Hematopoietic multipotent progenitor cell treated with erythropoietin and hydrocortisone succinate and interleukin-3 and kit ligand, for 15 days (in vitro differentiated cells): ENCODE measurements around the gene FAM241B.

Experiments
- DNase-seq: peaks from one replicate; pipeline ENCODE4 v3.0.0-alpha.2; 2015; ENCODE audit warnings: low spot score

FAM241B gene

DNA sequence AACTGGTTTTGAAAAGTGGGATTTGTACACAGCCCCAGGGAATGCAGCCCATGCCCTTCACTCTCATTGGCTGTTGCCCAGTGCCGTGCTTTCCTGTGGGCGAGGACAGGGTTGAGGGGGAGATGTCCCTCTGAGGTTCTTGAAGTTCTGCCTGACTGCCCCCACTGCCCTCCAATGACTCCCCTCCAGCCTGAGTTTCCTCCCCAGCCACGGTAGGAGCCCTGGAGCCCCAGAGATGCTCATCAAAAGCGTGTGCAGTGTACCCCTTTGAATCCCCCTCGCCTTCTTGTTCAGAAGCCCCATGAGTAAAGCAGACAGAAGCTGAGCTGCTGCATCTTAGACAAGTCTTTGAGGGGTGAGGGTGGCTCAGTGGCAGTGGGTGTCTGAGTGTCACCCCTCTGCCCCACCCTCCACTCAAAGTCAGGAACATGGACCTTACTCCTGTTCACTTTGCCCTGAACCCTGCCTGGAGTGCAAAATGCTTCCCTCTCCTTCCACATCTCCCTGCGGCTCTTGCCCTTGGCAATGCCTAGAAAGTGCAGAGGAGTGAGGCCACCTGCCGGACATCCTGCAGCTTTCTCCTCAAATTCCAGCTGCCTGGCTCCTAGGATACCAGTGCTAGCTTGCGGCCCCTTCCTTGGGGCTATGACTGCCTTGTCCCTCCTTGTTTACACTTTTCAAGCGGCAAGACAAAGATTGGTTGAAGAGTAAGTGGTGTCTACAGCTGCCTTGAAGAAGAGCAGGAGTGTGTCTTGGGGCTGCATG lies 19.9 kb downstream of the FAM241B start:
- DNase-seq, result no peak

- DNase-seq, result no peak
Observed at GRCh38 chr10:69650589-69651261, 20.7 kb downstream of the FAM241B start.

DNA sequence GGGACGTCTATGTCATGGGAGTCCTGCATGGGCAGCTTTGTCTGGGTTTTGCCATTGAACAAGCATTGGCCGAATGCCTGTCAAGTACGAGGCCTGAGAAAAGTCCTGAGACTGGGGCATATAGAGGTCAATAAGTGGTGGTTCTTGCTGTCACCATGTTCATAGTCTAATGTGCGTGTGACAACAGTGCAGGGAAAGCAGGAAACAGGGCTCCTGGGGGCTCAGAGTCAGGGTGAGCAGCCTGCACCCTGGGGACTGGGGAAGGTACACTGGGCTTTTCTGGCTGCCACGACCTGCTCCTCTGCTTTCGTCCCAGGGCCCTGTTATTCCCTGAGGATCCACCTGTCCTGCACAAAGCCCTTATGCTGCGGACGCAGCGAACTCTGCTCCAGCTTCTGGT lies 21.3 kb downstream of the FAM241B start:
- DNase-seq, result no peak

DNA sequence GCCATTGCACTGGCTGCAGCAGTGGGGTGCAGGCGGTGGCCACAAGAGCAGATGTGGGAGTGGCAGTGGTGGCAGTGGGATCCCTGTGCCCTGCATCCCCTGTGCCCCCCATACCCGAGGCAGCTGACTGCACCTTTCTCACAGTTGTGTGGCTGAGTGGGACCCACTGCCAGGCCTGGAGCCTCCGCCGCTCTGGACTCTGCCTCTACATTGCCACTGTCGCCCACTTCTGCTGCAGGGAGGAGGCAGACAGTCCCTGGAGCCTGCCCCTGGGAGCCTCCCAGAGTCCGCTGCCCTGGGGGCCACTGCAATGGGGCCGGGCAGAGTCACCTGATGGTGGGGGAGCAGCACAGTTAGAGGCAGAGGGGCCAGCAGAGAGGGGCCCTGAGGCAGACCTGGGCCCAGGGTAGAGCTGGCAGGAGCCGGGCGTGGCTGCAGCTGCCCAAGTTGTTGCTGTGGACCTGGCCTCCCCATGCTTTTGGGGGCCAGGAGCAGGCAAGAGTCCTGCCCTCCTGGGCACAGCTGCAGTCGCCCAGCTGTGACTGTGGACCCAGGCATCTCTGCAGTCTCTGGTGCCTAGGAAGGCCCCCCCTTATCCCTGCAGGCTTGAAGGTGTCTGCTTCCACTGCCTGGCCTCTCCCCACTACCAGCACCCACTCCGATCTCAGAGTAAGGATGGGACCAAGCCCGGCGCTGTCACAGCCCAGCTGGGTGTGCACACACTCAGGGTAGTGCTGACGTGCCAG lies 22.2 kb downstream of the FAM241B start:
- DNase-seq, result no peak

GRCh38 chr10:69652857-69653199 lies 22.8 kb downstream of the FAM241B start:
- DNase-seq, result no peak

GRCh38 chr10:69653561-69653960 lies 23.5 kb downstream of the FAM241B start:
- DNase-seq, result no peak

DNA sequence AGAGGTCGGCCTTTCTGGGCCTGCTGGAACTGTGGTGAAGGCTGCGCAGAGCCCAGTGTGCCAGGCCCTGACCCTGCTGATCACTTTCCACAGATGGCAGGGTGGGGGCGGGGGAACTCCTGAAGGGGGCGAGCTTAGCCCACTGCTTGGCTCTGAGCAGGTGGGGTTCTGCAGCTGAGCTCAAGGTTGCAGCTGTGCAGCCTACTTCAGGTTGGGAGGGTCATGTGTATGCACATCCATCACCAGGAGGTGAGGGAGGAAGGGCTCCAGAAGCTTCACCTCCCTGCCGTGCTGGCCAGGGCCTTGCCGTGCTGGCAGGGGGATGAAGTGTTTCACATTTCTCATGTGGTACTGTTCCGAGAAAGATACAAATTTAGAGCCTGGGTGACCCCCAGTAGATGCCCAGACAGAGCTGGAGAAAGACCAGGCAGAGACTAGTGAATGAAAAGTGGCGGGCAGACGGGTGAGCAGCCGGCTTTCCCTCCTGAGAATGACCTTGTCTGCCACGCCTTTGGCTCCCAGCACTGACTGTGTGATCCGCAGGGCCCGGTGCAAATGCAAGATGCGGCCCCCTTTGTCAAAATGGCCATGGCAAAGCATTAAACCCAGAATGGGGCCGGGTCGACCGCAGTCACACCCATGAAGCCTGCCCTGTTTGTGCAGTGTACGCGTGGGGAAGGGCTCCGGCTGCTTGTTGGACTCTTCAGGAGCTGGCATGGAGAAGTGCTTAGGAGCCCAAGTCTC lies 25.2 kb downstream of the FAM241B start:
- DNase-seq, result no peak

DNA sequence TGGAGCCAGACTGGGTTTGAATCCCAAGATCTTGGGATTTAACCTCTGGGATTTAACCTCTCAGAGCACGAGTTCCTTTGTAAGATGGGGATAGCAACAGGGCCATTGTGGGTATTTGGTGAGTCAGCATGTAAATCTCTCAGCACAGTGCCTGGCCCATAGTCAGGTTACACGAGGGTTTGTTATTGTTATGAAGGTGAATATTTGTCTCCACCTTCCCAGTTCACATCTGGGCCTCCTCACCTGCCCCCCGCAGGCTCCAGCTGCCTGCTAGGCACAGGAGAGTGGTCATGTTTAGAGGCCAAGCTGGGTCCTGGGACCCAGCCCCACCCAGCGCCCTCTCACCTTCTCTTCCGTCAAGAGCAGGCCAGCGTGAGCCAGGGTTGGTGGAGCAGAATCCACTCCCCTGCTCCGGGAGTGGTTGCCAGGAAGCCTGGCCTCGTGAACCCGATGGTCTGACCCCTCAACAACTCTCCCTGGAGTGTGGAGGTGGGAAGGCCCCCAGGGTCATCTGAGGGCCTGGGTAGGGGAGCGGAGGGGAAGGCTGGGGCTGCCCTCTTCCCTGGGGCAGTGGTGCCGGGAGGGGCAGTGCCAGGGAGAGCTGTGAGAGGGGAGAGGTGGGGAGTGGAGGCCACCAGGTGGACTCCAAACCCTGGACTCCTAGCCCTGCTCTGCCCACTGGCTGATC lies 26.0 kb downstream of the FAM241B start:
- no peak for DNase-seq

DNA sequence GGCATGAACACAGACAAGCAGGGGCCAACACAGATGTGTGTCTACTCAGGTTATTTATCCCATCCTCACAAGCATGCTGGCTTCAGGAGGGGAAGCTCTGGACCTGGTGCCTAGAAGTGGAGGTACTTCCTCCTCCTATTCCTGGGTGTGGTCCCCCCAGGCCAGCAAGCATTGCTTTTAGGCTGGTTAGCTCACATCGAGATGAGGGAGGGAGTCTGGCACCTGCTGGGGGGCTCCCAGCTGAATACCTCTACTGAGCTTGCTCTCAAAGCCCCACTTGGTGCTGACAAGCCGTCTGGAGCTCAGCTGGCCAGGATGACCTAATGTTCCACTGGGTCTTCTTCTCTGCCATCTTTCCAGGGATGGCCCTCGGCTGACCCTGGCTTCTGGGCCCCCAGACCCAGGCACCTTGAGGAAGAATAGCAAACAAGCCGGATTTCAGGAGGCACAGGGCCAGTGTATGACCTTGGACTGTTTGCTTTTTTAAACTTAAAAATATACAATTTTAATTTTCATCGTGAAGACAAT lies 26.8 kb downstream of the FAM241B start:
- DNase-seq, result no peak

DNA sequence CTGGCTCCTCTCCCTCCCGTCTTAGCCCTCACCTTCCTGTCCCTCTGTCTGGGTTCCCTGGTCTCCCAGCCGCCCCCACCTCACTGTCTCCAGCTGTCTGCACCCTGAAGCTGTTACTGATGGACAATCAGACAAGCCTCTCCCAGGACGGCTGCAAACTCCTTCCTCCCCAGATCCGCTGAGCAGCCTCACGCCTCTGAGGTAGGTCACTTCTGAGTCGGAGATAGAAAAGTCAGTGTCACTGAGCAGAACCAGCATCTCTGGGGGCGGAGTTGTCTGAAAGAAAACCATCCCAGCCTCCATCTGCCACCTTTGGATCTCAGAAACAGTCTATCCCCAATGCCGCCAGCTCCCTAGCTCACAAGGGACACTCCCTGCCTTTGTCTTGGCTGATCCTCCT lies 27.4 kb downstream of the FAM241B start:
- DNase-seq, result no peak

DNA sequence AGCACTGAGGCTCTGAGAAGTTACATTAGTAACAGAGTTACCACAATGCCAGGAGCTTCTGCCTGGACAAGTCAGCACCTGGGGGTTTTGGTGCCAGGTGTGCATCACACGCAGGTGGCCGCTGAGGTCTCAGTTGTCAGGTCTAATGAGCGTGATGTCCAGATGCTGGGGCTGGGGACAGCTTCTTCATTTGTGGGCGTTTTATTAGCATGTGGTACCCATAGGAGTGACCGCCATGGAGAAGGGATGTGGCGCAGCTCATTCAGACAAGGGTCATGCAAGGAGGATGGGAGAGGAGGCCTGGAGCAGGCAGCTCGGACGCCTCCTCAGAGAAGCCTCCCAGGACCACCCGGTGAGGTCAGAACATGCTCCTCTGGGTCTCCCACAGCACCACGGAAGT lies 27.8 kb downstream of the FAM241B start:
- DNase-seq, result no peak

GRCh38 chr10:69659241-69660038 lies 29.4 kb downstream of the FAM241B start:
- no peak for DNase-seq

GRCh38 chr10:69660296-69660695 lies 30.2 kb downstream of the FAM241B start:
- no peak for DNase-seq

DNA sequence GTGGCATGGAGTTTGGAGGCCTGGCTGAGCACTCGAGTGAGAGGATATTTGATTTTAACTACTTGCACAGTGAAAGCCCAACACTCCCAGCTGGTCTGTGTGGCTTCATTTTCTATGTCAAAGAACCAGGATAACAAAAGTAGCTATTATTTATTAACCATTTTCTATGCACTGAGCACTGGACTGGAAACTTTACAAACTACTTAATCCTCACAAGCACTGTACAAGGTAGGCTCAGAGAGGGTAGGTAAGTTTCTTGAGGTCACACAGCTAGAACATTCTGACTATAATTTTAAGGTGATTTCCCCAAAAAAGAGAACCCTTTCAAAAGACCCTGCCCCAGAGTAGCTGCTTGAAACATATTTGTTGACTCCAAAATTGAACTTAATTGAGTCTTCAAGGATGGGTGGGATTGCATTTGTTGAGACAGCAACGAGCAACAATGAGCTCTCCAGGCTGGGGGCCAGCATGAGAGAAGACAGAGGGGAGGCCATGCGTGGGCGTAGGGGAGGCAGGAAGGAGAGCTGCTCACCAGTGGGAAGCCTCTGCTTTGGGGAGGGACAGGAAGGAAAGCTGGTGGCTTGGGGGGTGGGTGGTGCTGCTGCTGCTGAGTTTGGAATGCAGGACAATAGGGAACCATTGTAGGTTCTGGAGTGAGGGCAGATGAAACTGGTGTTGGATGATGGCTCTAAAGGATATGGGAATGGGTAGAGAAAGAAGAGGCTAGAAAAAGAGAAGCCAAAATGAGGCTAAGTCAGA lies 31.5 kb downstream of the FAM241B start:
- DNase-seq, result no peak

- DNase-seq, result no peak
Observed at GRCh38 chr10:69662173-69662877, 32.3 kb downstream of the FAM241B start.

- DNase-seq, result no peak
Observed at GRCh38 chr10:69662901-69663300, 32.9 kb downstream of the FAM241B start.

DNA sequence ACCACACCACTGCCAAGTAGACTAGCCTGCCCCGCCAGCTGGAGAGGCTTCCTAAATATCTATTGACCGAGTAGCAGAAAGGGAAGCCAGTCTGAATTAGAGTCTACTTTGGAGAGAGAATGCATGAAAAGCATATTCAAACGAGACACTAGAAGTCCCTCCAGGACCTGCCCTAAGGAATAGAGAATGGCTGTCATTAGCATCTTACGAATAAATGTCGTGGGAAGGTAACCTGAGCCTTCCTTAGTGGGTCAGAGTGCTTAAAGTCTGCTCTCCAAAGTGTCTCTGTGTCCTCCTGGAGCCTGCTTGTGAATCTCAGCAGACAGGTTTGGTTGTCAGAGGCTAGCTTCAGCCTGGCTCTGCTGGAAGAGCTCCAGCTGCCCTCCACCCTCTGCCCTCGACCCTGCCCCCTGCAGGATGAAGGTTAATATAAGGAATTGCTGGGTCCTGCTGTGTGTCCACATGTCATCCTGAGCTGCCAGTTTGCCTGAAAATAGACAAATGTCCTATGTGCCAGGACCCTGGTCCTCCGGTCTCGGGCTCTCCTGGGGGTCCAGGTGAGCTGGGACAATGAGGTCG lies 33.4 kb downstream of the FAM241B start:
- no peak for DNase-seq

DNA sequence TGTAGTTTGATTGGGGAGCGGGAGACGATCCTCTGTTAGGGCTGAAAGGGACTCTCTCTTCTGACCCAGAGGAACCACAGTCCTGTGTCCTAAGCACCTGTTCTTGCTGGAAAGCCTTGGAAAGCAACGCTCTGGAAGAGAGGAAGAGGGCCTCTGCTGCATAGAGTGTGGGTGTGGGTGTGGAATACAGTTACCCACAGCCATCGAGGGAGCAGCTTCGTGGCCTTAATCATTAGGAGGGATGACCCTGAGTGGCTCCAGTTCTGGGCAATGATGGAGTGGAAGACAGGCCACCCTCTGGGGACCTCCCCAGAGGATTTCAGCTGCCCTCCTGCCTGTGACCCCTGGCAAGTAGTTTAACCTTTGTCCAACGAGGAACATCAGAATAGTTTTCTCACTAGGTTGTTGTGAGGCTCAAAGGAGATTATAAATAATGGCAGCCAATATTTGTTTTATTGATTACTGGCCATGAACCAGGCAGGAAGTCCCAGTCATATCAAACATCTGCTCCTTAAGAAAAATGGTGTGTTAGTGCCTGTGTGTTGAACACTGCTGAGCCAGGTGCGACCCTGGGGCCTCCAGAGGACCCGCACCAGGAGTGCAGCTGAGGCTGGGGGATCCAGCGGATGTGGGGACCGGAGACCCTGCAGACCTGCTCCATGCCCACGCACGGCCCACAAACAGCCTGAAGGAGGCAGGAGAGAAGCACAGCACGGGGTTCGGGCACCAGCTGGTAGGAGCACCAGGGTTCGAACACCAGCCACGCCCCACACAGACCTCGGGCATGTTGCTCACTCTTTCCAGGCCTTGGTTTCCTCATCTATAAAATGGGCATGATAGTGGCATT lies 35.6 kb downstream of the FAM241B start:
- DNase-seq, result no peak
